ENCODE measurements around the gene COL5A3. TPM values are rescaled to one million over a fixed set of nuclear protein-coding genes. Genes with fewer than 3 reads are reported as not detected.

Gene COL5A3
- total RNA-seq, 2 donors from 2014 or later = 2.0 to 12.7 TPM

- Histone ChIP-seq H3K4me1 (replicated peaks) (no peaks in the 10 kb centered on the region), H3K27ac (no peak overlapping the region), H3K9me3 (no peaks in the 10 kb centered on the region), H3K36me3 (no peaks in the 10 kb centered on the region), H3K27me3 (replicated peaks; ENCODE audit: insufficient read depth) (no peaks in the 10 kb centered on the region), H3K4me3 (no peak overlapping the region)
- intact Hi-C loops (cut with DNase I) = no loop called here
- no peak for DNase-seq (ENCODE audit: low spot score)
- TF ChIP-seq CTCF (IDR thresholded peaks at IDR 0.05) = no peak
- no peak for TF ChIP-seq POLR2A (IDR thresholded peaks at IDR 0.05)
- no peak for TF ChIP-seq POLR2AphosphoS5 (IDR thresholded peaks at IDR 0.05)
- 60% methylated on average over 7 of the region's 7 CpGs for WGBS
Measured at GRCh38 chr19:9995999-9996398, 14.3 kb downstream of the COL5A3 start.

GRCh38 chr19:9995084-9995483 is 15.2 kb downstream of the COL5A3 start:
- Histone ChIP-seq H3K9me3 (no peaks in the 10 kb centered on the region), H3K36me3 (no peaks in the 10 kb centered on the region), H3K4me1 (replicated peaks) (no peaks in the 10 kb centered on the region), H3K4me3 (no peak overlapping the region), H3K27ac (no peak overlapping the region), H3K27me3 (replicated peaks; ENCODE audit: insufficient read depth) (no peaks in the 10 kb centered on the region)
- DNase-seq (ENCODE audit: low spot score) = no peak
- TF ChIP-seq POLR2AphosphoS5 (IDR thresholded peaks at IDR 0.05) (no peak), POLR2A (IDR thresholded peaks at IDR 0.05) (no peak), CTCF (IDR thresholded peaks at IDR 0.05) (no peak)
- intact Hi-C loops (cut with DNase I) = no loop called here
- WGBS = 78% methylated on average over 8 of the region's 8 CpGs

GRCh38 chr19:9991425-9992191 is 18.7 kb downstream of the COL5A3 start:
- Histone ChIP-seq H3K9me3 (no peaks in the 10 kb centered on the region), H3K4me1 (replicated peaks) (no peaks in the 10 kb centered on the region), H3K27me3 (replicated peaks; ENCODE audit: insufficient read depth) (no peaks in the 10 kb centered on the region), H3K27ac (no peak overlapping the region), H3K4me3 (no peak overlapping the region), H3K36me3 (no peaks in the 10 kb centered on the region)
- intact Hi-C loops (cut with DNase I) = no loop called here
- no peak for DNase-seq (ENCODE audit: low spot score)
- WGBS = 71% methylated on average over 11 of the region's 11 CpGs
- TF ChIP-seq POLR2AphosphoS5 (IDR thresholded peaks at IDR 0.05) (no peak), POLR2A (IDR thresholded peaks at IDR 0.05) (no peak), CTCF (IDR thresholded peaks at IDR 0.05) (no peak)

- H3K4me3 ChIP-seq = no peak overlapping the region
- no peak for DNase-seq (ENCODE audit: low spot score)
- TF ChIP-seq CTCF (IDR thresholded peaks at IDR 0.05) (no peak), POLR2A (IDR thresholded peaks at IDR 0.05) (no peak), POLR2AphosphoS5 (IDR thresholded peaks at IDR 0.05) (no peak)
- WGBS = 98% methylated on average over 3 of the region's 3 CpGs
- intact Hi-C loops (cut with DNase I) = no loop called here
- H3K27ac ChIP-seq = no peak overlapping the region
- H3K4me1 ChIP-seq (replicated peaks) = no peaks in the 10 kb centered on the region
- no peaks in the 10 kb centered on the region for H3K27me3 ChIP-seq (replicated peaks; ENCODE audit: insufficient read depth)
- no peaks in the 10 kb centered on the region for H3K36me3 ChIP-seq
- H3K9me3 ChIP-seq = no peaks in the 10 kb centered on the region
Measured at GRCh38 chr19:9989504-9989903, 20.8 kb downstream of the COL5A3 start.

DNA sequence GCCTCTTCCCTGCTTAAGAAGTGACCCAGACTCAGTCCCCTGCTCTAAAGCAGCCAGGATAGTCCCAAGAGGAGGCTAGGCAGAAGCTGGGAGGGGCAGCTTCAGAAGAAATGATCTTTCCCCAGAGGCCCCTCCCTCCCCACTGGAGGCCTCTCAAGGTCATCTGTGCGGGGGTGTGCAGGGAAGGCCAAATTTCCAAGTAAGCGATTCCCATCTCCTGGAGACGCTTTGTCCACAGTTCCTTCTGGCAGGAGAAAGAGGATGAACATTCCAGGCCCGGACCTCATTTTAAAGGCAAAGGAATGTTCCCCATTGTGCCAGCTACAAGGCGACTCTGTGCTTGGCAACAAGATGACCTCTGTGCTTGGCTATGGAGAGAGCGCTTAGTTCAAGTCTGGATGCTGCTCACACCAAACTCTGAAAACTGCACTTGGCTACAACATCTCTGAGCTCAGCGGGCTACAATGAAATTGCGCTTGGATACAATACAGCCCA is 23.5 kb downstream of the COL5A3 start:
- H3K4me3 ChIP-seq = no peak overlapping the region
- intact Hi-C loops (cut with DNase I) = no loop called here
- H3K27ac ChIP-seq = no peak overlapping the region
- H3K27me3 ChIP-seq (replicated peaks; ENCODE audit: insufficient read depth) = no peaks in the 10 kb centered on the region
- H3K9me3 ChIP-seq = no peaks in the 10 kb centered on the region
- DNase-seq (ENCODE audit: low spot score) = no peak
- 32% methylated on average over 8 of the region's 8 CpGs for WGBS
- TF ChIP-seq CTCF (IDR thresholded peaks at IDR 0.05) (no peak), POLR2A (IDR thresholded peaks at IDR 0.05) (no peak), POLR2AphosphoS5 (IDR thresholded peaks at IDR 0.05) (no peak)
- no peaks in the 10 kb centered on the region for H3K36me3 ChIP-seq
- no peaks in the 10 kb centered on the region for H3K4me1 ChIP-seq (replicated peaks)

Data from prostate gland (tissue), 2 donors.